Measurements from ENCODE around the gene CTNNA3.

DNA sequence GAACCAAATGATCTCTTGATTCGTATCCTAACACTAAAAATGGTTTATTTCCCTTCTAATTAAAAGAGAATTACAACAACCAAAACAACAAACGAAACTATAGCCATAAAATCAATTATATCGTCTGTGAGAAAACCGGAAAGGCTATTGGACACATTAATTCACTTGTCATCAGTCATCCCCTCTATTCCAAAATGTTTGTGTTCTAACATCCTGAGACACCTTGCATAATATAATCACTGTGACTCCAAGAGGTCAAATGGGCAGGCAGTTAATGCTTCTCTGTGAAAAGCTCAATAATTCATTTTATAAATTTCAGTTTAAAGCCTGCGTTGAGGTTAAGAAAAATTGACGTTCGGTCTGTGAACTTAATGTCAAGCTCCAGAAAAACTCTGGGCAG lies 770.6 kb downstream of the CTNNA3 start:
- TF ChIP-seq EZH2phosphoT487 (IDR thresholded peaks at IDR 0.05; ENCODE audit: borderline replicate concordance, low read length) = no peak
- no peak for TF ChIP-seq CTCF (IDR thresholded peaks at IDR 0.05; ENCODE audit: low read depth, low read length, poor library complexity, severe bottlenecking)

Measured in DOHH2 (cell line).